ENCODE results near the gene NRSN2.
"Not testable (repeated sequence)": the region's sequence is repeated elsewhere in the genome, so short reads cannot be mapped to it uniquely, and the experiment has no call there.

NRSN2 gene

GRCh38 chr20:341682-342081, 5.2 kb upstream of the NRSN2 start:
- Histone ChIP-seq H3K9me3 (ENCODE audit: control insufficient read depth, low read length) (peaks cover 9% of the 10 kb centered on the region), H3K36me3 (ENCODE audit: control insufficient read depth, insufficient read depth, low read length) (no peaks in the 10 kb centered on the region), H3K27ac (ENCODE audit: low read depth, low read length, severe bottlenecking) (no peak overlapping the region), H3K4me1 (ENCODE audit: control insufficient read depth, insufficient read depth, low read length, poor library complexity, severe bottlenecking) (no peaks in the 10 kb centered on the region), H3K4me3 (ENCODE audit: extremely low read depth, insufficient read depth, low read length, poor library complexity, severe bottlenecking) (no peak overlapping the region)
- WGBS, 2 experiments (ENCODE audit: insufficient coverage in 2 of 2): 88% methylated on average over 1 of the region's 2 CpGs; no CpG with 5 or more reads in 1 of the 2 experiments

- Histone ChIP-seq H3K4me3 (ENCODE audit: extremely low read depth, insufficient read depth, low read length, poor library complexity, severe bottlenecking) (no peak overlapping the region), H3K36me3 (ENCODE audit: control insufficient read depth, insufficient read depth, low read length) (no peaks in the 10 kb centered on the region), H3K27ac (ENCODE audit: low read depth, low read length, severe bottlenecking) (no peak overlapping the region), H3K9me3 (ENCODE audit: control insufficient read depth, low read length) (peaks cover 9% of the 10 kb centered on the region), H3K4me1 (ENCODE audit: control insufficient read depth, insufficient read depth, low read length, poor library complexity, severe bottlenecking) (no peaks in the 10 kb centered on the region)
Measured at GRCh38 chr20:343107-343506, 3.8 kb upstream of the NRSN2 start.

- Histone ChIP-seq H3K4me1 (ENCODE audit: control insufficient read depth, insufficient read depth, low read length, poor library complexity, severe bottlenecking) (peaks cover 6% of the 10 kb centered on the region), H3K36me3 (ENCODE audit: control insufficient read depth, insufficient read depth, low read length) (peaks cover 18% of the 10 kb centered on the region), H3K9me3 (ENCODE audit: control insufficient read depth, low read length) (peaks cover 9% of the 10 kb centered on the region), H3K27ac (ENCODE audit: low read depth, low read length, severe bottlenecking) (peak overlapping the region; percentile 82), H3K4me3 (ENCODE audit: extremely low read depth, insufficient read depth, low read length, poor library complexity, severe bottlenecking) (peak overlapping the region; percentile 84)
- 56 to 83% methylated on average over 4 of the region's 9 CpGs for WGBS, 2 experiments (ENCODE audit: insufficient coverage in 2 of 2)
Measured at GRCh38 chr20:346033-346639, 775 bp upstream of the NRSN2 start.

GRCh38 chr20:347317-347639, 367 bp downstream of the NRSN2 start:
- Histone ChIP-seq H3K27ac (ENCODE audit: low read depth, low read length, severe bottlenecking) (peak overlapping the region; percentile 82), H3K4me3 (ENCODE audit: extremely low read depth, insufficient read depth, low read length, poor library complexity, severe bottlenecking) (peak overlapping the region; percentile 84), H3K4me1 (ENCODE audit: control insufficient read depth, insufficient read depth, low read length, poor library complexity, severe bottlenecking) (peaks cover 6% of the 10 kb centered on the region), H3K36me3 (ENCODE audit: control insufficient read depth, insufficient read depth, low read length) (peaks cover 18% of the 10 kb centered on the region), H3K9me3 (ENCODE audit: control insufficient read depth, low read length) (no peaks in the 10 kb centered on the region)
- WGBS, 2 experiments (ENCODE audit: insufficient coverage in 2 of 2): 0% methylated on average over 1 of the region's 19 CpGs; no CpG with 5 or more reads in 1 of the 2 experiments

GRCh38 chr20:347640-348484, 951 bp downstream of the NRSN2 start:
- peaks cover 6% of the 10 kb centered on the region for H3K4me1 ChIP-seq (ENCODE audit: control insufficient read depth, insufficient read depth, low read length, poor library complexity, severe bottlenecking)
- no peaks in the 10 kb centered on the region for H3K9me3 ChIP-seq (ENCODE audit: control insufficient read depth, low read length)
- H3K4me3 ChIP-seq (ENCODE audit: extremely low read depth, insufficient read depth, low read length, poor library complexity, severe bottlenecking): peak overlapping the region; percentile 84
- H3K27ac ChIP-seq (ENCODE audit: low read depth, low read length, severe bottlenecking): peak overlapping the region; percentile 82
- WGBS, 2 experiments (ENCODE audit: insufficient coverage in 2 of 2): 0% methylated on average over 27 of the region's 61 CpGs
- peaks cover 18% of the 10 kb centered on the region for H3K36me3 ChIP-seq (ENCODE audit: control insufficient read depth, insufficient read depth, low read length)

- Histone ChIP-seq H3K4me3 (ENCODE audit: extremely low read depth, insufficient read depth, low read length, poor library complexity, severe bottlenecking) (no peak overlapping the region), H3K27ac (ENCODE audit: low read depth, low read length, severe bottlenecking) (no peak overlapping the region), H3K36me3 (ENCODE audit: control insufficient read depth, insufficient read depth, low read length) (peaks cover 26% of the 10 kb centered on the region), H3K9me3 (ENCODE audit: control insufficient read depth, low read length) (no peaks in the 10 kb centered on the region), H3K4me1 (ENCODE audit: control insufficient read depth, insufficient read depth, low read length, poor library complexity, severe bottlenecking) (peaks cover 6% of the 10 kb centered on the region)
- WGBS, 2 experiments (ENCODE audit: insufficient coverage in 2 of 2): 92 to 95% methylated on average over 14 to 18 of the region's 19 CpGs
Measured at GRCh38 chr20:348972-349841, 2.3 kb downstream of the NRSN2 start.

GRCh38 chr20:353166-353565, 6.3 kb downstream of the NRSN2 start:
- Histone ChIP-seq H3K4me3 (ENCODE audit: extremely low read depth, insufficient read depth, low read length, poor library complexity, severe bottlenecking) (no peak overlapping the region), H3K9me3 (ENCODE audit: control insufficient read depth, low read length) (no peaks in the 10 kb centered on the region), H3K36me3 (ENCODE audit: control insufficient read depth, insufficient read depth, low read length) (peaks cover 26% of the 10 kb centered on the region), H3K27ac (ENCODE audit: low read depth, low read length, severe bottlenecking) (no peak overlapping the region), H3K4me1 (ENCODE audit: control insufficient read depth, insufficient read depth, low read length, poor library complexity, severe bottlenecking) (peaks cover 6% of the 10 kb centered on the region)
- 87 to 94% methylated on average over 12 to 13 of the region's 13 CpGs for WGBS, 2 experiments (ENCODE audit: insufficient coverage in 2 of 2)

- WGBS, 2 experiments (ENCODE audit: insufficient coverage in 2 of 2): 12 to 31% methylated on average over 8 to 9 of the region's 14 CpGs
- H3K4me3 ChIP-seq (ENCODE audit: extremely low read depth, insufficient read depth, low read length, poor library complexity, severe bottlenecking): no peak overlapping the region
- no peak overlapping the region for H3K27ac ChIP-seq (ENCODE audit: low read depth, low read length, severe bottlenecking)
- no peaks in the 10 kb centered on the region for H3K9me3 ChIP-seq (ENCODE audit: control insufficient read depth, low read length)
- no peaks in the 10 kb centered on the region for H3K4me1 ChIP-seq (ENCODE audit: control insufficient read depth, insufficient read depth, low read length, poor library complexity, severe bottlenecking)
- H3K36me3 ChIP-seq (ENCODE audit: control insufficient read depth, insufficient read depth, low read length): peaks cover 21% of the 10 kb centered on the region
Measured at GRCh38 chr20:354298-354977, 7.5 kb downstream of the NRSN2 start.

GRCh38 chr20:356154-356553, 9.2 kb downstream of the NRSN2 start:
- H3K4me1 ChIP-seq (ENCODE audit: control insufficient read depth, insufficient read depth, low read length, poor library complexity, severe bottlenecking); H3K27ac ChIP-seq (ENCODE audit: low read depth, low read length, severe bottlenecking); H3K4me3 ChIP-seq (ENCODE audit: extremely low read depth, insufficient read depth, low read length, poor library complexity, severe bottlenecking); H3K36me3 ChIP-seq (ENCODE audit: control insufficient read depth, insufficient read depth, low read length); H3K9me3 ChIP-seq (ENCODE audit: control insufficient read depth, low read length): not testable (repeated sequence)
- 87 to 94% methylated on average over 2 of the region's 2 CpGs for WGBS, 2 experiments (ENCODE audit: insufficient coverage in 2 of 2)

GRCh38 chr20:356745-357144, 9.8 kb downstream of the NRSN2 start:
- Histone ChIP-seq H3K9me3 (ENCODE audit: control insufficient read depth, low read length) (no peaks in the 10 kb centered on the region), H3K4me1 (ENCODE audit: control insufficient read depth, insufficient read depth, low read length, poor library complexity, severe bottlenecking) (peaks cover 6% of the 10 kb centered on the region), H3K27ac (ENCODE audit: low read depth, low read length, severe bottlenecking) (no peak overlapping the region), H3K36me3 (ENCODE audit: control insufficient read depth, insufficient read depth, low read length) (peaks cover 8% of the 10 kb centered on the region), H3K4me3 (ENCODE audit: extremely low read depth, insufficient read depth, low read length, poor library complexity, severe bottlenecking) (no peak overlapping the region)
- 94 to 98% methylated on average over 10 of the region's 10 CpGs for WGBS, 2 experiments (ENCODE audit: insufficient coverage in 2 of 2)

All from mesodermal cell (in vitro differentiated cells).